ACC112 (cell line): ENCODE measurements around the gene SMARCD3.

Source experiments
- H2AFZ ChIP-seq: fragments of 200-600 bp; sonication (generic); one replicate; pipeline ENCODE4 v1.6.0; 2017; ENCODE audit warnings: antibody characterized with exemption, low read length; ENCODE audit not compliant: unreplicated experiment
- H3K27ac ChIP-seq: fragments of 200-600 bp; sonication (generic); 2 replicates; pipeline ENCODE4 v1.5.1; 2014; ENCODE audit warnings: low read depth, mild to moderate bottlenecking, antibody characterized with exemption, low read length, moderate library complexity
- H3K27me3 ChIP-seq: fragments of 200-600 bp; sonication (generic); 2 replicates; pipeline ENCODE4 v1.6.1; 2014; ENCODE audit warnings: mild to moderate bottlenecking, antibody characterized with exemption, low read length, moderate library complexity, mixed read lengths; ENCODE audit not compliant: insufficient read depth
- H3K36me3 ChIP-seq: fragments of 200-600 bp; sonication (generic); 2 replicates; pipeline ENCODE4 v1.6.1; 2016; ENCODE audit warnings: mild to moderate bottlenecking, antibody characterized with exemption, low read length, moderate library complexity, mixed read lengths; ENCODE audit not compliant: insufficient read depth
- H3K4me1 ChIP-seq: fragments of 200-600 bp; sonication (generic); one replicate; pipeline ENCODE4 v1.6.1; 2016; ENCODE audit warnings: low read length, mixed read lengths; ENCODE audit not compliant: insufficient read depth, unreplicated experiment, control insufficient read depth
- H3K4me3 ChIP-seq: fragments of 200-600 bp; sonication (generic); 2 replicates; pipeline ENCODE4 v1.5.1; 2014; ENCODE audit warnings: mild to moderate bottlenecking, low read depth, low read length
- H3K79me2 ChIP-seq: fragments of 200-600 bp; sonication (generic); one replicate; pipeline ENCODE4 v1.6.0; 2016; ENCODE audit warnings: low read length; ENCODE audit not compliant: control insufficient read depth, unreplicated experiment, insufficient read depth

Gene SMARCD3

GRCh38 chr7:151248346-151249033 lies at the start of gene SMARCD3:
SMARCD3 (minus strand) TSS chr7:151248694; CDS start chr7:151248562, 132 bp downstream.
- H3K36me3 ChIP-seq: no peaks in the 10 kb centered on the region
- H3K27ac ChIP-seq: peak within 1 kb of the TSS; percentile 70
- H3K4me1 ChIP-seq: peaks cover 47% of the 10 kb centered on the region
- peaks cover 12% of the 10 kb centered on the region for H3K79me2 ChIP-seq
- H3K4me3 ChIP-seq: peak within 1 kb of the TSS; percentile 82
- peak within 1 kb of the TSS; percentile 21 for H2AFZ ChIP-seq
- H3K27me3 ChIP-seq: no peaks in the 10 kb centered on the region

- H3K4me3 ChIP-seq: no peak overlapping the region
- H2AFZ ChIP-seq: no peak overlapping the region
- H3K79me2 ChIP-seq: no peaks in the 10 kb centered on the region
- H3K27ac ChIP-seq: no peak overlapping the region
- no peaks in the 10 kb centered on the region for H3K36me3 ChIP-seq
- no peaks in the 10 kb centered on the region for H3K4me1 ChIP-seq
- H3K27me3 ChIP-seq: peaks cover 52% of the 10 kb centered on the region
Observed at GRCh38 chr7:151296202-151296992, 47.9 kb upstream of the SMARCD3 start.

GRCh38 chr7:151292850-151293249 lies 44.4 kb upstream of the SMARCD3 start:
- H3K4me3 ChIP-seq: no peak overlapping the region
- peaks cover 61% of the 10 kb centered on the region for H3K27me3 ChIP-seq
- H2AFZ ChIP-seq: no peak overlapping the region
- no peaks in the 10 kb centered on the region for H3K36me3 ChIP-seq
- no peaks in the 10 kb centered on the region for H3K4me1 ChIP-seq
- no peaks in the 10 kb centered on the region for H3K79me2 ChIP-seq
- H3K27ac ChIP-seq: no peak overlapping the region

GRCh38 chr7:151291206-151291605 lies 42.7 kb upstream of the SMARCD3 start:
- H3K27ac ChIP-seq: no peak overlapping the region
- H3K36me3 ChIP-seq: no peaks in the 10 kb centered on the region

GRCh38 chr7:151290355-151290760 lies 41.9 kb upstream of the SMARCD3 start:
- Histone ChIP-seq H3K27ac (no peak overlapping the region), H3K4me3 (no peak overlapping the region), H3K36me3 (no peaks in the 10 kb centered on the region), H3K4me1 (no peaks in the 10 kb centered on the region), H3K27me3 (peaks cover 72% of the 10 kb centered on the region), H2AFZ (no peak overlapping the region), H3K79me2 (no peaks in the 10 kb centered on the region)

More at GRCh38 chr7:151291206-151291605, 42.7 kb upstream of the SMARCD3 start:
- H3K27me3 ChIP-seq: peaks cover 65% of the 10 kb centered on the region
- no peaks in the 10 kb centered on the region for H3K79me2 ChIP-seq
- H2AFZ ChIP-seq: no peak overlapping the region
- no peaks in the 10 kb centered on the region for H3K4me1 ChIP-seq
- H3K4me3 ChIP-seq: no peak overlapping the region

GRCh38 chr7:151289891-151290290 lies 41.4 kb upstream of the SMARCD3 start:
- H3K27ac ChIP-seq: no peak overlapping the region
- H3K4me1 ChIP-seq: no peaks in the 10 kb centered on the region
- no peak overlapping the region for H3K4me3 ChIP-seq
- H2AFZ ChIP-seq: no peak overlapping the region
- H3K27me3 ChIP-seq: peaks cover 72% of the 10 kb centered on the region
- no peaks in the 10 kb centered on the region for H3K79me2 ChIP-seq
- no peaks in the 10 kb centered on the region for H3K36me3 ChIP-seq

- Histone ChIP-seq H3K27ac (no peak overlapping the region), H3K4me1 (no peaks in the 10 kb centered on the region), H3K79me2 (no peaks in the 10 kb centered on the region), H3K27me3 (peaks cover 72% of the 10 kb centered on the region), H3K36me3 (no peaks in the 10 kb centered on the region), H2AFZ (no peak overlapping the region), H3K4me3 (no peak overlapping the region)
Observed at GRCh38 chr7:151286148-151286547, 37.7 kb upstream of the SMARCD3 start.

- H3K4me3 ChIP-seq: no peak overlapping the region
- no peak overlapping the region for H3K27ac ChIP-seq
- H3K4me1 ChIP-seq: no peaks in the 10 kb centered on the region
- H2AFZ ChIP-seq: no peak overlapping the region
- H3K36me3 ChIP-seq: no peaks in the 10 kb centered on the region
- H3K27me3 ChIP-seq: peaks cover 57% of the 10 kb centered on the region
- H3K79me2 ChIP-seq: no peaks in the 10 kb centered on the region
Observed at GRCh38 chr7:151283302-151283701, 34.8 kb upstream of the SMARCD3 start.

GRCh38 chr7:151282111-151282510 lies 33.6 kb upstream of the SMARCD3 start:
- H3K79me2 ChIP-seq: no peaks in the 10 kb centered on the region
- peaks cover 48% of the 10 kb centered on the region for H3K27me3 ChIP-seq
- H3K36me3 ChIP-seq: no peaks in the 10 kb centered on the region
- H3K4me3 ChIP-seq: no peak overlapping the region
- no peaks in the 10 kb centered on the region for H3K4me1 ChIP-seq
- no peak overlapping the region for H3K27ac ChIP-seq
- H2AFZ ChIP-seq: no peak overlapping the region

- no peaks in the 10 kb centered on the region for H3K79me2 ChIP-seq
- no peak overlapping the region for H3K27ac ChIP-seq
- no peaks in the 10 kb centered on the region for H3K36me3 ChIP-seq
- peaks cover 46% of the 10 kb centered on the region for H3K27me3 ChIP-seq
- no peak overlapping the region for H2AFZ ChIP-seq
- H3K4me3 ChIP-seq: no peak overlapping the region
- no peaks in the 10 kb centered on the region for H3K4me1 ChIP-seq
Observed at GRCh38 chr7:151281686-151282085, 33.2 kb upstream of the SMARCD3 start.
